OCI-LY3 (cell line): ENCODE data around the gene EML2.

Experiments
- CTCF ChIP-seq: fragments of 200-600, 300-600 bp; sonication (generic); IDR thresholded peaks from 2 replicates; pipeline ENCODE4 v1.5.1; 2014; ENCODE audit warnings: antibody characterized with exemption, low read length, low read depth
- EZH2phosphoT487 ChIP-seq: fragments of 200-600 bp; shearing (Covaris generic); IDR thresholded peaks from 2 replicates; pipeline ENCODE4 v1.6.1; 2018; ENCODE audit warnings: antibody characterized with exemption, mixed run types, low read depth

GRCh38 chr19:45575216-45575615 lies 64.0 kb downstream of the EML2 start:
- TF ChIP-seq CTCF (no peak), EZH2phosphoT487 (no peak)
